Psoas muscle (tissue), 8 donors: Measurements from ENCODE around the gene WDR1. TPM values are rescaled to one million over a fixed set of nuclear protein-coding genes. Genes with fewer than 3 reads are reported as not detected.

Experiments used
- ATAC-seq, 4 donors: fragments of 200-7000 bp; cut with Tn5 transposase; one replicate each; pipeline ENCODE4 v1.9.1; 2020; ENCODE audit warnings: moderate library complexity in 3 of 4, mild to moderate bottlenecking in 2 of 4
- DNase-seq, 2 donors: peaks; one replicate each; pipeline ENCODE4 v3.0.0-alpha.2; 2020
- H3K27ac ChIP-seq: fragments of 200-600 bp; one replicate; pipeline ENCODE4 v1.8.0; 2022
- H3K27me3 ChIP-seq, 3 donors: fragments of 200-600 bp in 1 of 3; one replicate each; pipeline versions ENCODE4 v1.6.1 to v1.8.0; 2013 to 2022; ENCODE audit warnings: low read length in 2 of 3, mild to moderate bottlenecking in 2 of 3, moderate library complexity in 1 of 3; ENCODE audit not compliant: insufficient read depth in 3 of 3
- H3K36me3 ChIP-seq, 2 donors: fragments of 200-600 bp in 1 of 2; one replicate each; pipeline versions ENCODE4 v1.6.1 to v1.8.0; 2013 to 2022; ENCODE audit warnings: low read depth in 1 of 2, mild to moderate bottlenecking in 1 of 2, moderate library complexity in 1 of 2; ENCODE audit not compliant: insufficient read depth in 1 of 2
- H3K4me1 ChIP-seq: fragments of 200-600 bp; one replicate; pipeline ENCODE4 v1.8.0; 2022
- H3K4me3 ChIP-seq: fragments of 200-600 bp; one replicate; pipeline ENCODE4 v1.8.0; 2022; ENCODE audit warnings: mild to moderate bottlenecking
- H3K9me3 ChIP-seq: fragments of 200-600 bp; one replicate; pipeline ENCODE4 v1.8.0; 2022
- CTCF ChIP-seq: fragments of 200-600 bp; IDR thresholded peaks from one replicate; pipeline ENCODE4 v1.8.0; 2022; ENCODE audit warnings: antibody characterized with exemption
- WGBS, 3 donors: extraction: QIAGEN DNeasy Blood & Tissue Kit; methylation state at CpG; one replicate each; pipeline versions ENCODE4 v1.1.6 to v1.1.7; 2013; 5-methylcytosine and 5-hydroxymethylcytosine counted together
- intact Hi-C, 2 donors: fragments of 100-400 bp; cut with DNase I; formaldehyde crosslinking; loops; one replicate each; pipeline versions ENCODE4 v1.11.0 to v1.14.2; 2022
- polyA plus RNA-seq, 3 donors: library from polyadenylated mRNA; stranded (reverse); fragments of 200-250 nt; gene quantifications; one replicate each; pipeline ENCODE4 v1.2.3, GENCODE V29; 2013
- total RNA-seq, 4 donors: library from RNA; stranded (reverse); fragmentation: NEBNext Ultra II Directional in 2 of 4; extraction: Animal tissue kit (Norgen Biotek cat#: 25700) in 2 of 4; gene quantifications; one replicate each; pipeline versions ENCODE4 v1.2.1 to v1.2.4, GENCODE V29; 2021 to 2023
- donor health status: healthy with polysubstance abuse.
- donor health status: DM: no; HTN: no; CAD: no; lungs with moderate emphysema.
- donor health status: Bipolar disorder and iron deficiency.
- donor health status: healthy.
- donor health status: DM: yes; HTN: yes; CAD: no.
- donor health status: DM: no; HTN: no; CAD: no.
- donor health status: DM: no; HTN: no; CAD: no.
- donor health status: DM: yes; HTN: yes; CAD: no.

The WDR1 gene
- total and polyA plus RNA-seq, 7 donors = 55.6 to 273 (median 106) TPM

- Histone ChIP-seq H3K4me1 (peaks cover 30% of the 10 kb centered on the region), H3K27me3 (no peaks in the 10 kb centered on the region), H3K9me3 (no peaks in the 10 kb centered on the region), H3K36me3 (peaks cover 3 to 33% of the 10 kb centered on the region in 2 donors), H3K27ac (peak overlapping the region; percentile 97), H3K4me3 (peak overlapping the region; percentile 90)
- DNase-seq (no peak), ATAC-seq (no peak)
- 32 to 39% (median 34%) methylated on average over 17 of the region's 17 CpGs for WGBS, 3 donors
- TF ChIP-seq CTCF = no peak
- intact Hi-C loops = loop anchor here in 1 of 2 donors (5.0 kb wide), 1 partner anchor 35 kb away; no protein-coding TSS in a partner anchor
These were observed 904 bp upstream of the WDR1 start for GRCh38 chr4:10117359-10118047.

- WGBS, 3 donors = 3 to 5% (median 4%) methylated on average over 42 to 70 of the region's 70 CpGs
- peak; percentile 11 to 55 (median 26) for ATAC-seq
- H3K4me1 ChIP-seq = peaks cover 45% of the 10 kb centered on the region
These were observed 616 bp downstream of the WDR1 start for GRCh38 chr4:10115797-10116568.

GRCh38 chr4:10115271-10115796 is 1.3 kb downstream of the WDR1 start:
- Histone ChIP-seq H3K27ac (peak overlapping the region; percentile 97), H3K4me1 (peaks cover 51% of the 10 kb centered on the region), H3K4me3 (peak overlapping the region; percentile 90), H3K9me3 (no peaks in the 10 kb centered on the region), H3K27me3 (no peaks in the 10 kb centered on the region), H3K36me3 (peaks cover 15 to 53% of the 10 kb centered on the region in 2 donors)
- intact Hi-C loops = loop anchor here in 1 of 2 donors (5.0 kb wide), 1 partner anchor 33 kb away; no protein-coding TSS in a partner anchor
- ATAC-seq = no peak
- TF ChIP-seq CTCF = no peak
- WGBS, 3 donors = 20 to 29% (median 20%) methylated on average over 15 of the region's 15 CpGs
- no peak for DNase-seq

More at GRCh38 chr4:10115797-10116568, 616 bp downstream of the WDR1 start:
- peak; percentile 43 to 71 for DNase-seq
- TF ChIP-seq CTCF = no peak
- Histone ChIP-seq H3K27ac (peak overlapping the region; percentile 97), H3K4me3 (peak overlapping the region; percentile 90), H3K9me3 (no peaks in the 10 kb centered on the region), H3K27me3 (no peaks in the 10 kb centered on the region), H3K36me3 (peaks cover 14 to 47% of the 10 kb centered on the region in 2 donors)
- intact Hi-C loops = loop anchor here in 1 of 2 donors (5.0 kb wide), 1 partner anchor 34 kb away; no protein-coding TSS in a partner anchor

- peak overlapping the region; percentile 90 for H3K4me3 ChIP-seq
- no peaks in the 10 kb centered on the region for H3K27me3 ChIP-seq
- H3K4me1 ChIP-seq = peaks cover 58% of the 10 kb centered on the region
- 72 to 78% (median 75%) methylated on average over 7 of the region's 7 CpGs for WGBS, 3 donors
- peaks cover 17 to 60% of the 10 kb centered on the region in 2 donors for H3K36me3 ChIP-seq
- TF ChIP-seq CTCF = no peak
- no peak for DNase-seq
- no peak for ATAC-seq
- peak overlapping the region; percentile 97 for H3K27ac ChIP-seq
- H3K9me3 ChIP-seq = no peaks in the 10 kb centered on the region
- intact Hi-C loops = loop anchor here in 1 of 2 donors (5.0 kb wide), 1 partner anchor 32 kb away; no protein-coding TSS in a partner anchor
These were observed 2.0 kb downstream of the WDR1 start for GRCh38 chr4:10114607-10115006.
